GM12865 (cell line): ENCODE measurements around the gene DOCK2.

ENCODE experiments used
- DNase-seq: peaks from one replicate; pipeline ENCODE4 v3.0.0; 2010; ENCODE audit warnings: low read depth
- H3K4me3 ChIP-seq: 2 replicates; pipeline ENCODE4 v1.5.1; 2011; ENCODE audit warnings: mild to moderate bottlenecking, low read depth, low read length, control low read depth
- CTCF ChIP-seq: IDR thresholded peaks from 2 replicates; pipeline ENCODE4 v1.5.1; 2011; ENCODE audit warnings: low read length, control low read depth, low read depth, inconsistent platforms; ENCODE audit not compliant: insufficient read depth; ENCODE audit errors: missing control alignments

The DOCK2 gene

DNA sequence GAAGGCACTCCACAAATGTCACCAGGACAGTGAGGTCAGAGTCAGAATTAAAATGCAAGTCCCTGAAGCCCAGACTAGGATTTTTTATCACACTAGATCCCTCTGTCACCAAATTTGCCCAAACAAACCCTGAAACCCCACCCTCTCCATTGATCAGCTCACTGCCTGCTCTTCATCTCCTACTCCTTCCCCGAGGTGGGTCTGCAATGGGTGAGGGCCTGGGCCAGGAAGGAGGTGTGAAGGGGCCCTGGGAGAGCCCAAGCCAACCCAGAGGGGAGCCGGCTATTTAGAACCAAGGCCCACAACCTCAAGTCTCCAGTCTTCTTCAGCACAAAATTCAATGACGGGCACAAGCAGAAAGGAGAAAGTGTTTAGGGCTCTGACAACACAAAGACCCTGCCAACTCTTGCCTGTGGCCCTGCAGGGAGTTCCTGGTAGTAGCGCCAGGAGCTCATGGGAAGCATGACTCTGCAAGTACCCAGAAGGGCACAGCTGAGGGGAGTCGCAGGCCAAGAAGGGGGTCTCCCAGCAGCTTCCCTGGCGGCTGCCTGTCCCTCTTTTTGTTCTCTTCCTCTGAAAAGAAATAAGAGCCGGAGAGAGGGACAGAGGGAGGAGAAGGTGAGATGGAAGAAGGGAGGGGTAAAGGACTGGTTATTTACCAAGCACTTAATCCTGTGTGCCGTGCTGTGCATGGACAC lies 474.2 kb downstream of the DOCK2 start:
- H3K4me3 ChIP-seq = no peak overlapping the region
- no peak for TF ChIP-seq CTCF
- no peak for DNase-seq

DNA sequence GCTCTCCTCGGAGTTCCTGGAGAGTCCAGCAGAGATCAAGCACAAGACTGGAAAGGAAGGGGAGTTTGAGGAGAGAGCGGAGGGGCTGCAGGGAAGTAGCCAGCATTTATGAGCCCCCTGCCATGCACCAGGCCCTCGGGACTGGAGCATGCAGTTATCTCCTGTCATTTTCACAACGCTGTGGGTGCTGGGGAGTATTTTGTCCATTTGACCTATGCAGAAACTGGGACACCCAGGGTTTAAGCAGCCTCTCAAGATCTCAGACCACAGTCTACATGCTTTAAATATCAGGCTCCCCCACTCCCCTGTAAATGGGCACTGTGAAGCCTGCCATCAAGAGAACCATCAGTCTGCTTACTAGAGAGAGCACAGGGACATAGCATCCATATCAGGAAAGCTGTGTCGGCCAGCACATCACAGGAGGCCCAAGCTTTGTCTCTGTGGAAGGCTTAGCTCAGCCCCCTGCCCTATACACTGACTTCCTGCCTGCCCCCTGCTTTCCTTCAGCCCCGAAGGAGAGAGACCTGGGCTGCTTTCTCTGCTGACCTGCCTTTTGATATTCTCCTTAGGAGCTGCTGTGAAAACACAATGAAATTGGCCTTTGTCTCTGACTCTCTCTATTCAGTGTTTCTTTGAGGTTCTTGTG lies 475.9 kb downstream of the DOCK2 start:
- no peak overlapping the region for H3K4me3 ChIP-seq
- DNase-seq = no peak
- TF ChIP-seq CTCF = no peak

DNA sequence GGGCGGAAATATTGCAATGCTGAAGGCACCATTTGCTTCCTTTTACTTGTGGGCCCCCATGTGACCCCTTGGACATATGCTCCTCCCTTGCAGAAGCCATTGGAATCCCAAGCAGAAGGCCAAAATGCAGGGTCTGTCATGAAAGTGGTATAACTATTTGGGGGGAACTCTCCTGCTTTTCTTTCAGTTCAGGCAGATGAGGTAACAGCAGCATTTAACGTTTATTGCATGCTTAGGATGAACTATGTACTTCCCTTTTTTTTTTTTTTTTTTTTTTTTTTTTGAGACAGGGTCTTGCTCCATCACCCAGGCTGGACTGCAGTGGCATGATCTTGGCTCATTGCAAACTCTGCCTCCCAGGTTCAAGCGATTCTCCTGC lies 476.4 kb downstream of the DOCK2 start:
- no peak for TF ChIP-seq CTCF
- no peak overlapping the region for H3K4me3 ChIP-seq
- no peak for DNase-seq

- no peak for DNase-seq
- no peak overlapping the region for H3K4me3 ChIP-seq
- TF ChIP-seq CTCF = no peak
These were observed 477.2 kb downstream of the DOCK2 start for GRCh38 chr5:170114271-170114670.

- no peak for TF ChIP-seq CTCF
- H3K4me3 ChIP-seq = no peak overlapping the region
- DNase-seq = no peak
These were observed 478.9 kb downstream of the DOCK2 start for GRCh38 chr5:170115925-170116324.

- no peak overlapping the region for H3K4me3 ChIP-seq
- DNase-seq = no peak
- no peak for TF ChIP-seq CTCF
These were observed 480.7 kb downstream of the DOCK2 start for GRCh38 chr5:170117736-170118135.

DNA sequence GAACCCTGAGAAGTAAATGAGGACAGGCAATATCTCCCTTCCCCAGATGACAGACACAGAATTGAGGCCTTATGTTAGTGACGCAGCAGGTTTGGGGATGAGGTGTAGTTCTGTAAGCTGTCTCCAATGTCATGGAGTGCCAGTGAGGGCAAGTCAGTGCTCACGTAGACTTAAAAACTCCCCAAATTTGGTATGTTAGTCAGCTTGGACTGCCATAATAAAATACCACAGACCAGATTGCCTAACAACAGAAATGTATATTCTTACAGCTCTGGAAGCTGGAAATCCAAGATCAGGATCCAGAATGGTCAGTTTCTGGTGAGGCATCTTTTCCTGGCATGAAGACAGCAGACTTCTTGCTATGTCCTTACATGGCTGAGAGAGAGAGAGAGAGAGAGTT lies 483.5 kb downstream of the DOCK2 start:
- no peak for DNase-seq
- H3K4me3 ChIP-seq = no peak overlapping the region
- TF ChIP-seq CTCF = no peak
